ENCODE measurements around the gene DPH5.

DNA sequence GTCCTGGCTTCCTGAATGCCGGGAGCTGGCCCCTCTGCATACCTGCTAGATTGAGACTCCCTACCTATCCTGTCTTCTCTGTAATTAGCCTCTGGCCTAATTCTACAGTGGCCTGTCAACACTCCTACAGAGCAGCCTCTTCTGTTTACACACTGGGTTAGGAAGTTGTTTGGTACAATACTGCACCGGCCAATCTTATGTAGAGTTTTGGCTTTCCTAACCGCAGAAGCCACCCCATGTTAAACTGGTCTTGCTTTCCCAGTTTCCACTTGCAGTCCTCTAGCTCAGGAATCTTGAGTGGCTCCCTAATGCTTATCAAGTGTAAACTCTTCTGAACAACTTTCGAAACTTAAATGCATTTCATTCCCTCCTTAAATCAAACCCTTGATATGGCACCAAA is 42.8 kb downstream of the DPH5 start:
- TF ChIP-seq, protein P1, sequence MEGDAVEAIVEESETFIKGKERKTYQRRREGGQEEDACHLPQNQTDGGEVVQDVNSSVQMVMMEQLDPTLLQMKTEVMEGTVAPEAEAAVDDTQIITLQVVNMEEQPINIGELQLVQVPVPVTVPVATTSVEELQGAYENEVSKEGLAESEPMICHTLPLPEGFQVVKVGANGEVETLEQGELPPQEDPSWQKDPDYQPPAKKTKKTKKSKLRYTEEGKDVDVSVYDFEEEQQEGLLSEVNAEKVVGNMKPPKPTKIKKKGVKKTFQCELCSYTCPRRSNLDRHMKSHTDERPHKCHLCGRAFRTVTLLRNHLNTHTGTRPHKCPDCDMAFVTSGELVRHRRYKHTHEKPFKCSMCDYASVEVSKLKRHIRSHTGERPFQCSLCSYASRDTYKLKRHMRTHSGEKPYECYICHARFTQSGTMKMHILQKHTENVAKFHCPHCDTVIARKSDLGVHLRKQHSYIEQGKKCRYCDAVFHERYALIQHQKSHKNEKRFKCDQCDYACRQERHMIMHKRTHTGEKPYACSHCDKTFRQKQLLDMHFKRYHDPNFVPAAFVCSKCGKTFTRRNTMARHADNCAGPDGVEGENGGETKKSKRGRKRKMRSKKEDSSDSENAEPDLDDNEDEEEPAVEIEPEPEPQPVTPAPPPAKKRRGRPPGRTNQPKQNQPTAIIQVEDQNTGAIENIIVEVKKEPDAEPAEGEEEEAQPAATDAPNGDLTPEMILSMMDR (IDR thresholded peaks at IDR 0.05) = no peak
- TF ChIP-seq POLR2A (IDR thresholded peaks at IDR 0.05) = no peak
